Neural crest cell (in vitro differentiated cells): Measurements from ENCODE around the gene PVALEF. TPM values are rescaled to one million over a fixed set of nuclear protein-coding genes. Genes with fewer than 3 reads are reported as not detected.

ENCODE experiments used
- DNase-seq: peaks from one replicate; pipeline ENCODE4 v3.0.0; 2021; ENCODE audit warnings: low read depth, mixed read lengths, low spot score
- H3K27ac Mint-ChIP-seq: one replicate; pipeline ENCODE4 v1.8.0; 2021; ENCODE audit warnings: mild to moderate bottlenecking, mixed read lengths; ENCODE audit not compliant: unreplicated experiment
- H3K27me3 Mint-ChIP-seq: 2 replicates; pipeline ENCODE4 v1.8.0; 2021; ENCODE audit warnings: low read depth, mild to moderate bottlenecking, mixed read lengths
- H3K36me3 Mint-ChIP-seq: 2 replicates; pipeline ENCODE4 v1.8.0; 2021; ENCODE audit warnings: low read depth, mild to moderate bottlenecking, mixed read lengths
- H3K4me1 Mint-ChIP-seq: 2 replicates; pipeline ENCODE4 v1.8.0; 2021; ENCODE audit warnings: mixed read lengths
- H3K4me3 Mint-ChIP-seq: one replicate; pipeline ENCODE4 v1.8.0; 2021; ENCODE audit warnings: mild to moderate bottlenecking, mixed read lengths
- H3K9me3 Mint-ChIP-seq: 2 replicates; pipeline ENCODE4 v1.8.0; 2021; ENCODE audit warnings: mixed read lengths
- CTCF ChIP-seq: fragments of 200-600 bp; sonication (generic); conservative IDR thresholded peaks from 2 replicates; pipeline ENCODE4 v1.5.0; 2021; ENCODE audit warnings: antibody characterized with exemption, mild to moderate bottlenecking
- total RNA-seq: library from RNA; stranded (reverse); gene quantifications from 2 replicates; pipeline ENCODE4 v1.2.1, GENCODE V29; 2021

Gene PVALEF
- total RNA-seq, 1 donor from 2014 or later: not detected

GRCh38 chr17:81208651-81209050, 43.3 kb downstream of the PVALEF start:
- peaks cover 5% of the 10 kb centered on the region for H3K4me1 Mint-ChIP-seq
- no peak overlapping the region for H3K4me3 Mint-ChIP-seq
- H3K36me3 Mint-ChIP-seq: no peaks in the 10 kb centered on the region
- H3K27me3 Mint-ChIP-seq: no peaks in the 10 kb centered on the region
- no peak overlapping the region for H3K27ac Mint-ChIP-seq
- TF ChIP-seq CTCF: no peak
- DNase-seq: no peak
- H3K9me3 Mint-ChIP-seq: no peaks in the 10 kb centered on the region

DNA sequence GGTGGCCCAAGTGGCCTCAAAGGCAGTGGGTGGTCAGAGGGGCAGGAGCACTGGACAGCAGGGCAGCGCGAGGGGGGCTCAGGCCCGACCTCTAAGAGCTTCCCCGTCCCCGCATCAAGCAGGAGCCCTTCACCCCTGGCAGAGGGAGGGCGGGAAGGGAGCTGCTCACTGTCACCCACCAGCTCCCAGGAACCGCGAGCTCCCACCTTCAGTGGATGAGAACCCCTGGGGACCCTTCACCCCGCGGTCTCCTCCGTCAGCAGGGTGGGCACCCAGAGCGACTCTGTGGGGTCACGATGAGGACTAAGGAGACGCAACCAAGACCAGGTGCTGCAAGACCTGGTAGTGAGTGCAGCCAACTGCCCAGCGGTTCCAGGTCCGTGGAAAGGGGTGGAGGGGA, 43.8 kb downstream of the PVALEF start:
- H3K27ac Mint-ChIP-seq: no peak overlapping the region
- H3K36me3 Mint-ChIP-seq: no peaks in the 10 kb centered on the region
- no peaks in the 10 kb centered on the region for H3K9me3 Mint-ChIP-seq
- peaks cover 5% of the 10 kb centered on the region for H3K4me1 Mint-ChIP-seq
- no peaks in the 10 kb centered on the region for H3K27me3 Mint-ChIP-seq
- no peak overlapping the region for H3K4me3 Mint-ChIP-seq
- TF ChIP-seq CTCF: no peak
- DNase-seq: no peak

GRCh38 chr17:81210466-81210865, 45.2 kb downstream of the PVALEF start:
- Mint-ChIP-seq H3K9me3 (no peaks in the 10 kb centered on the region), H3K4me3 (no peak overlapping the region), H3K4me1 (peaks cover 5% of the 10 kb centered on the region), H3K27ac (no peak overlapping the region), H3K27me3 (no peaks in the 10 kb centered on the region), H3K36me3 (no peaks in the 10 kb centered on the region)
- TF ChIP-seq CTCF: no peak
- no peak for DNase-seq

GRCh38 chr17:81210868-81211267, 45.6 kb downstream of the PVALEF start:
- Mint-ChIP-seq H3K4me3 (no peak overlapping the region), H3K27me3 (no peaks in the 10 kb centered on the region), H3K9me3 (no peaks in the 10 kb centered on the region), H3K4me1 (peaks cover 5% of the 10 kb centered on the region), H3K27ac (no peak overlapping the region), H3K36me3 (no peaks in the 10 kb centered on the region)
- DNase-seq: no peak
- TF ChIP-seq CTCF: no peak

- DNase-seq: no peak
- no peaks in the 10 kb centered on the region for H3K27me3 Mint-ChIP-seq
- no peak for TF ChIP-seq CTCF
- H3K4me1 Mint-ChIP-seq: peaks cover 5% of the 10 kb centered on the region
- H3K4me3 Mint-ChIP-seq: no peak overlapping the region
- H3K27ac Mint-ChIP-seq: no peak overlapping the region
- no peaks in the 10 kb centered on the region for H3K36me3 Mint-ChIP-seq
- no peaks in the 10 kb centered on the region for H3K9me3 Mint-ChIP-seq
These were observed 47.1 kb downstream of the PVALEF start for GRCh38 chr17:81212365-81212764.

- Mint-ChIP-seq H3K27me3 (no peaks in the 10 kb centered on the region), H3K36me3 (no peaks in the 10 kb centered on the region), H3K4me3 (no peak overlapping the region), H3K9me3 (no peaks in the 10 kb centered on the region), H3K4me1 (peaks cover 5% of the 10 kb centered on the region), H3K27ac (no peak overlapping the region)
- DNase-seq: no peak
- no peak for TF ChIP-seq CTCF
These were observed 48.7 kb downstream of the PVALEF start for GRCh38 chr17:81213978-81214377.
